DND-41 (cell line): ENCODE results near the gene IQGAP2.

ENCODE experiments used
- ATAC-seq: fragments of 200-7000 bp; cut with Tn5 transposase; 3 replicates; pipeline ENCODE4 v1.9.1; 2021; ENCODE audit warnings: low read depth; ENCODE audit not compliant: insufficient read depth
- DNase-seq: peaks from one replicate; pipeline ENCODE4 v3.0.0-alpha.2; 2020
- H2AFZ ChIP-seq: 2 replicates; pipeline ENCODE4 v1.6.0; 2012; ENCODE audit warnings: low read depth, low read length
- H3K27ac ChIP-seq: 2 replicates; pipeline ENCODE4 v1.5.1; 2012; ENCODE audit warnings: low read length, inconsistent platforms
- H3K27me3 ChIP-seq: fragments of 200-600 bp; sonication (generic); 2 replicates; pipeline ENCODE4 v1.6.0; 2012; ENCODE audit warnings: low read length, mild to moderate bottlenecking, inconsistent platforms; ENCODE audit not compliant: insufficient read depth, poor library complexity
- H3K36me3 ChIP-seq: 2 replicates; pipeline ENCODE4 v1.5.1; 2012; ENCODE audit warnings: low read length, inconsistent platforms; ENCODE audit not compliant: insufficient read depth
- H3K4me1 ChIP-seq: 2 replicates; pipeline ENCODE4 v1.5.1; 2012; ENCODE audit warnings: mild to moderate bottlenecking, low read length; ENCODE audit not compliant: insufficient read depth
- H3K4me2 ChIP-seq: 2 replicates; pipeline ENCODE4 v1.6.0; 2012; ENCODE audit warnings: mild to moderate bottlenecking, moderate library complexity, low read length, inconsistent platforms; ENCODE audit not compliant: insufficient read depth
- H3K4me3 ChIP-seq, 2 experiments: fragments of 200-600 bp in 1 of 2; shearing (Covaris generic) in 1 of 2; 2 replicates each; pipeline ENCODE4 v1.5.1; 2012 to 2016; ENCODE audit warnings: inconsistent platforms in 2 of 2, low read length in 2 of 2, mild to moderate bottlenecking in 2 of 2, low read depth in 1 of 2, moderate library complexity in 1 of 2
- H3K79me2 ChIP-seq: 2 replicates; pipeline ENCODE4 v1.6.0; 2012; ENCODE audit warnings: low read length, inconsistent platforms; ENCODE audit not compliant: insufficient read depth
- H3K9ac ChIP-seq: 2 replicates; pipeline ENCODE4 v1.6.0; 2012; ENCODE audit warnings: low read depth, mild to moderate bottlenecking, inconsistent platforms, low read length, moderate library complexity
- H3K9me3 ChIP-seq: 2 replicates; pipeline ENCODE4 v1.5.1; 2012; ENCODE audit warnings: low read length, moderate library complexity, mild to moderate bottlenecking, inconsistent platforms; ENCODE audit not compliant: insufficient read depth, severe bottlenecking
- H4K20me1 ChIP-seq: 2 replicates; pipeline ENCODE4 v1.6.0; 2012; ENCODE audit warnings: low read length; ENCODE audit not compliant: insufficient read depth
- CTCF ChIP-seq: IDR thresholded peaks from 2 replicates; pipeline ENCODE4 v1.5.1; 2012; ENCODE audit warnings: borderline replicate concordance, low read length, moderate library complexity, mild to moderate bottlenecking; ENCODE audit not compliant: poor library complexity, severe bottlenecking; ENCODE audit errors: extremely low read depth
- EZH2 ChIP-seq: IDR thresholded peaks from 3 replicates; pipeline ENCODE4 v1.6.1; 2012; ENCODE audit warnings: borderline replicate concordance, low read depth, mild to moderate bottlenecking, moderate library complexity, low read length, inconsistent platforms; ENCODE audit not compliant: severe bottlenecking

Gene IQGAP2

GRCh38 chr5:76446776-76447175, 43.7 kb downstream of the IQGAP2 start:
- Histone ChIP-seq H3K9ac (no peak overlapping the region), H3K27me3 (no peaks in the 10 kb centered on the region), H3K36me3 (no peaks in the 10 kb centered on the region), H4K20me1 (no peaks in the 10 kb centered on the region), H3K9me3 (no peaks in the 10 kb centered on the region), H2AFZ (no peak overlapping the region), H3K4me2 (no peak overlapping the region), H3K27ac (no peak overlapping the region), H3K4me3 (no peak overlapping the region), H3K79me2 (no peaks in the 10 kb centered on the region), H3K4me1 (no peaks in the 10 kb centered on the region)
- DNase-seq = no peak
- TF ChIP-seq CTCF = no peak
- no peak for TF ChIP-seq EZH2
- ATAC-seq = no peak

GRCh38 chr5:76449606-76450005, 46.5 kb downstream of the IQGAP2 start:
- Histone ChIP-seq H3K79me2 (no peaks in the 10 kb centered on the region), H3K27me3 (no peaks in the 10 kb centered on the region), H3K36me3 (no peaks in the 10 kb centered on the region), H2AFZ (no peak overlapping the region), H3K4me1 (no peaks in the 10 kb centered on the region), H4K20me1 (no peaks in the 10 kb centered on the region), H3K9ac (no peak overlapping the region), H3K4me2 (no peak overlapping the region), H3K9me3 (no peaks in the 10 kb centered on the region), H3K27ac (no peak overlapping the region), H3K4me3 (no peak overlapping the region)
- TF ChIP-seq CTCF (no peak), EZH2 (no peak)
- ATAC-seq (no peak), DNase-seq (no peak)

DNA sequence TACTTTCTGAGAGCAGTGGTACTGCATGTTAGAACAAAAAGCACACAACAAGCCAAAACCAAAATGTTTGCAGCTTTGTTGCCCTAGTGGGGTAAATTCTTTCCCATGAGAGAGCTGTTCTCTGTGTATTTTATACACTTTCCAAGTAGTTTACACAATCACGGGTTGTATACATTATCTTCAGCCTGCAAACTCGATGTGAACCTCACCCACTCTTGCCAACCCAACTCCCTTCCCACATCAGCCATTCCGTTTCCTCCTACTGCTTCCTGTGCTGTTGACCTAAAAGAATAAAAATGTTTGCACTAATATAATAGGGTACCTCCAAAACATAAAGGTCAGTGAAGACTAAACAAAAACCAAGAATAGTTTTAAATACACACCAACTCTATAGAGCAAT, 47.0 kb downstream of the IQGAP2 start:
- Histone ChIP-seq H3K79me2 (no peaks in the 10 kb centered on the region), H4K20me1 (no peaks in the 10 kb centered on the region), H3K9ac (no peak overlapping the region), H3K27me3 (no peaks in the 10 kb centered on the region), H3K9me3 (no peaks in the 10 kb centered on the region), H3K4me1 (no peaks in the 10 kb centered on the region), H3K27ac (no peak overlapping the region), H3K36me3 (no peaks in the 10 kb centered on the region), H3K4me2 (no peak overlapping the region), H3K4me3 (no peak overlapping the region), H2AFZ (no peak overlapping the region)
- no peak for TF ChIP-seq EZH2
- TF ChIP-seq CTCF = no peak
- no peak for DNase-seq
- ATAC-seq = no peak
